GM12865 (cell line): ENCODE data around the gene ANKZF1.

Experiments
- DNase-seq: peaks from one replicate; pipeline ENCODE4 v3.0.0; 2010; ENCODE audit warnings: low read depth
- H3K4me3 ChIP-seq: 2 replicates; pipeline ENCODE4 v1.5.1; 2011; ENCODE audit warnings: mild to moderate bottlenecking, low read depth, low read length, control low read depth
- TF ChIP-seq, protein P1 (sequence below): IDR thresholded peaks from 2 replicates; pipeline ENCODE4 v1.5.1; 2011; ENCODE audit warnings: low read length, control low read depth, low read depth, inconsistent platforms; ENCODE audit not compliant: insufficient read depth; ENCODE audit errors: missing control alignments

ANKZF1 gene

GRCh38 chr2:219245899-219246230 is 16.3 kb downstream of the ANKZF1 start:
- TF ChIP-seq, protein P1, sequence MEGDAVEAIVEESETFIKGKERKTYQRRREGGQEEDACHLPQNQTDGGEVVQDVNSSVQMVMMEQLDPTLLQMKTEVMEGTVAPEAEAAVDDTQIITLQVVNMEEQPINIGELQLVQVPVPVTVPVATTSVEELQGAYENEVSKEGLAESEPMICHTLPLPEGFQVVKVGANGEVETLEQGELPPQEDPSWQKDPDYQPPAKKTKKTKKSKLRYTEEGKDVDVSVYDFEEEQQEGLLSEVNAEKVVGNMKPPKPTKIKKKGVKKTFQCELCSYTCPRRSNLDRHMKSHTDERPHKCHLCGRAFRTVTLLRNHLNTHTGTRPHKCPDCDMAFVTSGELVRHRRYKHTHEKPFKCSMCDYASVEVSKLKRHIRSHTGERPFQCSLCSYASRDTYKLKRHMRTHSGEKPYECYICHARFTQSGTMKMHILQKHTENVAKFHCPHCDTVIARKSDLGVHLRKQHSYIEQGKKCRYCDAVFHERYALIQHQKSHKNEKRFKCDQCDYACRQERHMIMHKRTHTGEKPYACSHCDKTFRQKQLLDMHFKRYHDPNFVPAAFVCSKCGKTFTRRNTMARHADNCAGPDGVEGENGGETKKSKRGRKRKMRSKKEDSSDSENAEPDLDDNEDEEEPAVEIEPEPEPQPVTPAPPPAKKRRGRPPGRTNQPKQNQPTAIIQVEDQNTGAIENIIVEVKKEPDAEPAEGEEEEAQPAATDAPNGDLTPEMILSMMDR: no peak
- no peak for DNase-seq
- H3K4me3 ChIP-seq: peak overlapping the region; percentile 82

- no peak overlapping the region; the same call in 1 of the 2 replicates for H3K4me3 ChIP-seq
- DNase-seq: no peak
- TF ChIP-seq, protein P1: no peak
Observed at GRCh38 chr2:219246559-219246958, 17.0 kb downstream of the ANKZF1 start.

GRCh38 chr2:219247678-219248642 is 18.4 kb downstream of the ANKZF1 start:
- H3K4me3 ChIP-seq: no peak overlapping the region
- DNase-seq: peak; percentile 47
- TF ChIP-seq, protein P1: no peak

DNA sequence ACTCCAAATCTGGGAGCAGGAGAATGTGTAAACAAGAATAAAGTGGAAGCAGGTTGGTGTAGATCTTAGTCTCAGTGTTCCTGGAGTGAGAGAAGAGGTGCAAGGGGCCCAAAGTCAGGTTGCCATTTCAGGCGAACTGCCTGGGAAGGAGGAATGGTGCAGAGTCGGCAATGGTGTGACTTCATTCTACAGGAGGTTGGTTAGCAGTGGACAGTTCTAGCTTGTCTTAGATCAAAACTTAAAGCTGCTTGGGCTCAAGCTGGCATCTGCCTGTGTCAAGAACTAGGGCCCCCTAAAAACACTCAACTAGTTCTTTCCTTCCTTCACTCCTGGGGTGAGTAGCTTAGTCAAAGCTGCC is 19.2 kb downstream of the ANKZF1 start:
- TF ChIP-seq, protein P1: no peak
- peak overlapping the region; percentile 28 for H3K4me3 ChIP-seq
- DNase-seq: no peak

DNA sequence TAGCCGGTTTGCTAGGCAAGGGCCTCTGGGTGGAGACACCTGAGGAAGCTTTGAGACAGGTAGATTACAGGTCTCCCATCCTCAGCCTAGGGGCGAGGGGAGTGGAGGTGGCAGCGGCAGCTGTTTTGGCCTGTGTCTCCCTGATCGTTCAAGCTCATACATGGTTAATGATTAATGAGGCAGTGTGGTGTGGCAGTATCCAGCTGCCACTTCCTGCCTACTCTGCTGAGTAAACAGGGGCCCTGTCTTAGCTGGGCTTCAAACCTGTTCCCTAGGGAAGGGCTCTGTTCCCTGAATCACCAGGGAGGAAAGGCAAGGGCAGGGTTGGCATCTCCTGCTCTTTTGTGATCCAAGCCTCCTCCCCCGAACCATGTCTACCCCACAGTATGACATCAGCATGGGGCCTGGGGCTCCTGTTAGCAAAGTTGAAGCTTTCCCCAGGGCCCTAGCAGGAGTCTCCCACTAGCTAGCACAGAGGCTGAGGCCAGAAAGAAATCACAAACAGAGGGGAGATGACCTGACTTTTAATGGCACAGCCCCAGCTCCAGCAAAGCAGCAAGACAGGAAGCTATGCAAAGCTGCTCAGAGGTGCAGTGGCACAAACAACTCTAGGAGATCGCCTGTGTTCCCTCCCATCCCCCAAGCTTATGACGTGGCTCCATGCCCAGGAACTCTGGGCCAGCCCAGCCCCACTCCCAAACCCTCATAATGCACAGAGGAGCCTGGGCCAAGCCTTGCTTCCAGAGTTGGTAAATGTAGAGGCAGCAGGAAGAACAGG is 19.8 kb downstream of the ANKZF1 start:
- DNase-seq: peak; percentile 70
- TF ChIP-seq, protein P1: no peak
- peak overlapping the region; percentile 28 for H3K4me3 ChIP-seq

- TF ChIP-seq, protein P1: no peak
- peak overlapping the region; percentile 10; the same call in 1 of the 2 replicates for H3K4me3 ChIP-seq
- no peak for DNase-seq
Observed at GRCh38 chr2:219250049-219250781, 20.6 kb downstream of the ANKZF1 start.
